ENCODE data around the gene BABAM1. TPM values are rescaled to one million over a fixed set of nuclear protein-coding genes. Genes with fewer than 3 reads are reported as not detected.

BABAM1 gene
- total and polyA plus RNA-seq, 10 of the 15 experiments (the other 5 are each of a cell fraction or from before 2014, with no cell fraction given), result 11.9 to 154 (median 103) TPM

DNA sequence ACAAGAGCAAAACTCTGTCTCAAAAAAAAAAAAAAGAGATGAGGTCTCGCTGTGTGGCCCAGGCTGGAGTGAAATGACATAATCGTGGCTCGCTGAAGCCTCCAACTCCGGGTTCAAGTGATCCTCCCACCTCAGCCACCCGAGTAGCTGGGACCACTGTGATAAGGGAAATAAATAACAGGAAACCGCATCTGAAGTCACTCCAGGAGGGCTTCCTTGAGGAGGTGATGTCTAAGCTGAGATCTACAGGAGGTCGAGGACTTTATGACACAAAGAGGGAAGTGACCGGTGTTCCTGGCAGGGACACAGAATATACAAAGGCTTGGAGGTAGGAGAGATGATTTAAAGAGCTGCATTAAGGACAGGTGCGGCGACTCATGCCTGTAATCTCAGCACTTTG is 12.6 kb upstream of the BABAM1 start (continued):
- TF ChIP-seq, protein P1, sequence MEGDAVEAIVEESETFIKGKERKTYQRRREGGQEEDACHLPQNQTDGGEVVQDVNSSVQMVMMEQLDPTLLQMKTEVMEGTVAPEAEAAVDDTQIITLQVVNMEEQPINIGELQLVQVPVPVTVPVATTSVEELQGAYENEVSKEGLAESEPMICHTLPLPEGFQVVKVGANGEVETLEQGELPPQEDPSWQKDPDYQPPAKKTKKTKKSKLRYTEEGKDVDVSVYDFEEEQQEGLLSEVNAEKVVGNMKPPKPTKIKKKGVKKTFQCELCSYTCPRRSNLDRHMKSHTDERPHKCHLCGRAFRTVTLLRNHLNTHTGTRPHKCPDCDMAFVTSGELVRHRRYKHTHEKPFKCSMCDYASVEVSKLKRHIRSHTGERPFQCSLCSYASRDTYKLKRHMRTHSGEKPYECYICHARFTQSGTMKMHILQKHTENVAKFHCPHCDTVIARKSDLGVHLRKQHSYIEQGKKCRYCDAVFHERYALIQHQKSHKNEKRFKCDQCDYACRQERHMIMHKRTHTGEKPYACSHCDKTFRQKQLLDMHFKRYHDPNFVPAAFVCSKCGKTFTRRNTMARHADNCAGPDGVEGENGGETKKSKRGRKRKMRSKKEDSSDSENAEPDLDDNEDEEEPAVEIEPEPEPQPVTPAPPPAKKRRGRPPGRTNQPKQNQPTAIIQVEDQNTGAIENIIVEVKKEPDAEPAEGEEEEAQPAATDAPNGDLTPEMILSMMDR (IDR thresholded peaks at IDR 0.05 in 2 of 3, conservative IDR thresholded peaks at IDR 0.05 in 1 of 3; ENCODE audit: control insufficient read depth in 2 of 3, extremely low read depth in 1 of 3, insufficient read depth in 1 of 3, low read depth in 3 of 3, low read length in 3 of 3), result no peak
- TF ChIP-seq TARDBP (IDR thresholded peaks at IDR 0.05; ENCODE audit: borderline replicate concordance) (no peak), BACH1 (IDR thresholded peaks at IDR 0.05; ENCODE audit: borderline replicate concordance) (no peak), LARP7 (IDR thresholded peaks at IDR 0.05) (no peak), PAX8 (IDR thresholded peaks at IDR 0.05) (no peak), CHD1 (IDR thresholded peaks at IDR 0.05; ENCODE audit: low read depth, low read length) (no peak)

DNA sequence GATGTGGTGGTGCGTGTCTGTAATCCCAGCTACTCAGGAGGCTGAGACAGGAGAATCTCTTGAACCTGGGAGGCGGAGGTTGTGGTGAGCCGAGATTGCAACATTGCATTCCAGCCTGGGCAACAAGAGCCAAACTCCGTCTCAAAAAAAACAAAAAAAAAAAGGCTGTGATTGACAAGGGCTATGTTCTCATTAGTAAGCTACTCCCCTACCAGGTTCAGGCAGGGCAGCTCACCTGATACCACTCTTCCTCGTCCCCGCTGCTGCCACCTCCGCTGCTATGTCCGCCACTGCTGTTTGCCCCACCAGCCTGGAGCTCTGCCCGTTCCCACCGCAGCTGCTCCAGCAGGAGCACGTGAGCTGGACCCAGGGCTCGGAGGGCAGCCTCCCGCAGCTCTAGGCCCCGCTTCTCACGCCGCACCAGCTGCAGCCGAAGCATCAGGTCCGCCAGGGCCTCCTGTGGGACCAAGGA is 12.1 kb upstream of the BABAM1 start:
- no TSS peak for BruUV-seq (replicated peaks)
- H3K27me3 ChIP-seq (replicated peaks in 1 of 2; ENCODE audit: control insufficient read depth in 2 of 2, insufficient read depth in 2 of 2, low read length in 1 of 2), result no peaks in the 10 kb centered on the region
- POLR2A ChIA-PET, result interaction anchor here (0.8 to 1.6 kb wide), 2 partner anchors 11 to 17 kb away, joined by 3 read pairs; no protein-coding TSS in a partner anchor
- no peaks in the 10 kb centered on the region for H3K4me1 ChIP-seq (ENCODE audit: control insufficient read depth, insufficient read depth, low read length)
- FAIRE-seq, result no peak
- H3K36me3 ChIP-seq (ENCODE audit: control insufficient read depth in 2 of 2, insufficient read depth in 2 of 2, low read length in 1 of 2), result no peaks in the 10 kb centered on the region
- TF ChIP-seq, protein P2, sequence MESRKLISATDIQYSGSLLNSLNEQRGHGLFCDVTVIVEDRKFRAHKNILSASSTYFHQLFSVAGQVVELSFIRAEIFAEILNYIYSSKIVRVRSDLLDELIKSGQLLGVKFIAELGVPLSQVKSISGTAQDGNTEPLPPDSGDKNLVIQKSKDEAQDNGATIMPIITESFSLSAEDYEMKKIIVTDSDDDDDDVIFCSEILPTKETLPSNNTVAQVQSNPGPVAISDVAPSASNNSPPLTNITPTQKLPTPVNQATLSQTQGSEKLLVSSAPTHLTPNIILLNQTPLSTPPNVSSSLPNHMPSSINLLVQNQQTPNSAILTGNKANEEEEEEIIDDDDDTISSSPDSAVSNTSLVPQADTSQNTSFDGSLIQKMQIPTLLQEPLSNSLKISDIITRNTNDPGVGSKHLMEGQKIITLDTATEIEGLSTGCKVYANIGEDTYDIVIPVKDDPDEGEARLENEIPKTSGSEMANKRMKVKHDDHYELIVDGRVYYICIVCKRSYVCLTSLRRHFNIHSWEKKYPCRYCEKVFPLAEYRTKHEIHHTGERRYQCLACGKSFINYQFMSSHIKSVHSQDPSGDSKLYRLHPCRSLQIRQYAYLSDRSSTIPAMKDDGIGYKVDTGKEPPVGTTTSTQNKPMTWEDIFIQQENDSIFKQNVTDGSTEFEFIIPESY (IDR thresholded peaks at IDR 0.05), result no peak
- TF ChIP-seq SMARCA5 (IDR thresholded peaks at IDR 0.05) (no peak), REST (IDR thresholded peaks at IDR 0.05; ENCODE audit: low read depth, low read length) (no peak)
- no peak overlapping the region for H3K4me3 ChIP-seq
- no peaks in the 10 kb centered on the region for H3K79me2 ChIP-seq (ENCODE audit: control insufficient read depth, insufficient read depth, low read length)
- SMC1A ChIA-PET (ENCODE audit: uncharacterized antibody, unreplicated experiment), result interaction anchor here (1.1 to 1.2 kb wide), 2 partner anchors 14 to 26 kb away, joined by 3 read pairs; partner anchors contain the start of gene ANKLE1
- RAD21 ChIA-PET (ENCODE audit: unreplicated experiment), result interaction anchor here (1.7 kb wide), 1 partner anchor 12 kb away, joined by 7 read pairs; the partner anchor contains the start of gene BABAM1
- ATAC-seq, result no peak
- intact Hi-C loops (cut with micrococcal nuclease; ENCODE audit: unreplicated experiment), result no loop called here
- WGBS (ENCODE audit: insufficient coverage, insufficient replicate concordance, low lambda C conversion rate, missing lambda C conversion rate), result 85% methylated on average over 18 of the region's 18 CpGs
- in situ Hi-C loops (cut with MboI), result no loop called here
- no peak overlapping the region for H2AFZ ChIP-seq (ENCODE audit: control insufficient read depth, low read depth, low read length)
- CTCF ChIA-PET, result interaction anchor here (1.3 to 2.7 kb wide), 4 partner anchors 9 to 38 kb away, joined by 3 to 14 read pairs (median 6); partner anchors contain the start of genes BABAM1 and USHBP1
- no peak overlapping the region for H3K27ac ChIP-seq (ENCODE audit: control insufficient read depth, insufficient read depth)
- DNase-seq (ENCODE audit: low read depth, low spot score), result no peak
- no peak overlapping the region for H3K9ac ChIP-seq (ENCODE audit: control insufficient read depth, insufficient read depth, low read length)
- H3K4me2 ChIP-seq (ENCODE audit: control insufficient read depth, insufficient read depth), result no peak overlapping the region
- no peaks in the 10 kb centered on the region for H4K20me1 ChIP-seq (ENCODE audit: control insufficient read depth, insufficient read depth)
- H3K9me3 ChIP-seq (replicated peaks; ENCODE audit: control insufficient read depth, insufficient read depth, low read length), result no peaks in the 10 kb centered on the region; the same call in 2 of the 3 replicates

Data from GM12878 (cell line).